DOHH2 (cell line): ENCODE measurements around the gene POLR3GL.

Experiments
- H3F3A ChIP-seq: fragments of 200-600 bp; sonication (generic), shearing (Covaris generic); 2 replicates; pipeline ENCODE4 v1.6.0; 2016; ENCODE audit warnings: antibody characterized with exemption, mild to moderate bottlenecking; ENCODE audit not compliant: control insufficient read depth, insufficient read depth
- H3K27ac ChIP-seq: fragments of 200-600 bp; sonication (generic); 2 replicates; pipeline ENCODE4 v1.5.1; 2014; ENCODE audit warnings: low read depth, mild to moderate bottlenecking, low read length, moderate library complexity
- H3K27me3 ChIP-seq: fragments of 200-600 bp; sonication (generic); 2 replicates; pipeline ENCODE4 v1.6.1; 2014; ENCODE audit warnings: mild to moderate bottlenecking, low read length, mixed read lengths; ENCODE audit not compliant: control insufficient read depth
- H3K36me3 ChIP-seq: fragments of 200-600 bp; sonication (generic); 2 replicates; pipeline ENCODE4 v1.6.1; 2014; ENCODE audit warnings: mild to moderate bottlenecking, low read length, moderate library complexity, mixed read lengths; ENCODE audit not compliant: control insufficient read depth
- H3K4me1 ChIP-seq: fragments of 200-600 bp; sonication (generic); 2 replicates; pipeline ENCODE4 v1.6.1; 2014; ENCODE audit warnings: mild to moderate bottlenecking, low read length, mixed read lengths; ENCODE audit not compliant: control insufficient read depth
- H3K4me2 ChIP-seq: fragments of 200-600 bp; sonication (generic); 2 replicates; pipeline ENCODE4 v1.6.0; 2014; ENCODE audit warnings: mild to moderate bottlenecking, low read length, moderate library complexity
- H3K4me3 ChIP-seq: fragments of 200-600 bp; sonication (generic); 2 replicates; pipeline ENCODE4 v1.5.1; 2014; ENCODE audit warnings: mild to moderate bottlenecking, low read length, mixed read lengths
- H3K79me2 ChIP-seq: fragments of 200-600 bp; sonication (generic); 2 replicates; pipeline ENCODE4 v1.6.1; 2014; ENCODE audit warnings: mild to moderate bottlenecking, low read length, mixed read lengths; ENCODE audit not compliant: control insufficient read depth
- H3K9me2 ChIP-seq: fragments of 200-600 bp; sonication (generic); replicated peaks from 2 replicates; pipeline ENCODE4 v1.6.1; 2014; ENCODE audit warnings: mild to moderate bottlenecking, low read length, mixed read lengths; ENCODE audit not compliant: control insufficient read depth
- H3K9me3 ChIP-seq: fragments of 200-600 bp; sonication (generic); 2 replicates; pipeline ENCODE4 v1.6.1; 2014; ENCODE audit warnings: antibody characterized with exemption, low read length, mixed read lengths; ENCODE audit not compliant: control insufficient read depth, insufficient read depth
- H4K20me1 ChIP-seq: fragments of 200-600 bp; sonication (generic); 2 replicates; pipeline ENCODE4 v1.6.0; 2014; ENCODE audit warnings: low read depth, mild to moderate bottlenecking, antibody characterized with exemption, low read length, moderate library complexity; ENCODE audit not compliant: control insufficient read depth, insufficient read depth
- CTCF ChIP-seq: fragments of 200-600 bp; sonication (generic); IDR thresholded peaks from one replicate; pipeline ENCODE4 v1.5.1; 2014; ENCODE audit warnings: antibody characterized with exemption, mild to moderate bottlenecking, low read depth, low read length; ENCODE audit not compliant: poor library complexity, severe bottlenecking
- EZH2phosphoT487 ChIP-seq: fragments of 200-600 bp; sonication (generic); IDR thresholded peaks from 2 replicates; pipeline ENCODE4 v1.6.1; 2017; ENCODE audit warnings: borderline replicate concordance, mild to moderate bottlenecking, antibody characterized with exemption, low read length, moderate library complexity, mixed read lengths

The POLR3GL gene

GRCh38 chr1:145965119-145965744 is 742 bp downstream of the POLR3GL start:
- Histone ChIP-seq H3K4me2 (peak overlapping the region; percentile 98), H3K27me3 (no peaks in the 10 kb centered on the region), H3K36me3 (peaks cover 7% of the 10 kb centered on the region), H3K27ac (peak overlapping the region; percentile 11; the same call in 1 of the 2 replicates), H3K4me1 (peaks cover 43% of the 10 kb centered on the region), H3K79me2 (peaks cover 27% of the 10 kb centered on the region), H3F3A (peaks cover 8% of the 10 kb centered on the region; the same call in 1 of the 2 replicates), H4K20me1 (no peaks in the 10 kb centered on the region), H3K9me3 (no peaks in the 10 kb centered on the region; the same call in 1 of the 2 replicates), H3K4me3 (peak overlapping the region; percentile 81), H3K9me2 (no peaks in the 10 kb centered on the region)
- TF ChIP-seq CTCF (no peak), EZH2phosphoT487 (no peak)

GRCh38 chr1:145967288-145967687 is 2.8 kb downstream of the POLR3GL start:
- H4K20me1 ChIP-seq = no peaks in the 10 kb centered on the region
- no peaks in the 10 kb centered on the region for H3K9me2 ChIP-seq
- no peak overlapping the region for H3K27ac ChIP-seq
- peaks cover 23% of the 10 kb centered on the region for H3K4me1 ChIP-seq
- H3K27me3 ChIP-seq = no peaks in the 10 kb centered on the region
- no peaks in the 10 kb centered on the region; the same call in 1 of the 2 replicates for H3K9me3 ChIP-seq
- peaks cover 10% of the 10 kb centered on the region; the same call in 1 of the 2 replicates for H3F3A ChIP-seq
- H3K4me3 ChIP-seq = no peak overlapping the region
- peaks cover 23% of the 10 kb centered on the region for H3K79me2 ChIP-seq
- no peak for TF ChIP-seq CTCF
- TF ChIP-seq EZH2phosphoT487 = no peak
- no peak overlapping the region for H3K4me2 ChIP-seq
- H3K36me3 ChIP-seq = peaks cover 7% of the 10 kb centered on the region

- no peak overlapping the region for H3K4me3 ChIP-seq
- H3K4me1 ChIP-seq = peaks cover 6% of the 10 kb centered on the region
- no peaks in the 10 kb centered on the region for H3K9me2 ChIP-seq
- H3K27me3 ChIP-seq = no peaks in the 10 kb centered on the region
- H3K9me3 ChIP-seq = no peaks in the 10 kb centered on the region; the same call in 1 of the 2 replicates
- H4K20me1 ChIP-seq = no peaks in the 10 kb centered on the region
- TF ChIP-seq CTCF = no peak
- H3K27ac ChIP-seq = no peak overlapping the region
- 0 out of 2 replicates have a peak, but pooled peaks cover 2% of the 10 kb centered on the region for H3F3A ChIP-seq
- peaks cover 2% of the 10 kb centered on the region for H3K36me3 ChIP-seq
- no peak overlapping the region for H3K4me2 ChIP-seq
- peaks cover under 1% of the 10 kb centered on the region; the same call in 1 of the 2 replicates for H3K79me2 ChIP-seq
Measured at GRCh38 chr1:145972580-145972979, 8.1 kb downstream of the POLR3GL start.
